ENCODE measurements around the gene EN2. TPM values are rescaled to one million over a fixed set of nuclear protein-coding genes. Genes with fewer than 3 reads are reported as not detected.
A peak's percentile ranks its signal among the peaks of the same experiment; 100 is the strongest.

The EN2 gene
- total and polyA plus RNA-seq, 7 experiments from 2014 or later: not detected

DNA sequence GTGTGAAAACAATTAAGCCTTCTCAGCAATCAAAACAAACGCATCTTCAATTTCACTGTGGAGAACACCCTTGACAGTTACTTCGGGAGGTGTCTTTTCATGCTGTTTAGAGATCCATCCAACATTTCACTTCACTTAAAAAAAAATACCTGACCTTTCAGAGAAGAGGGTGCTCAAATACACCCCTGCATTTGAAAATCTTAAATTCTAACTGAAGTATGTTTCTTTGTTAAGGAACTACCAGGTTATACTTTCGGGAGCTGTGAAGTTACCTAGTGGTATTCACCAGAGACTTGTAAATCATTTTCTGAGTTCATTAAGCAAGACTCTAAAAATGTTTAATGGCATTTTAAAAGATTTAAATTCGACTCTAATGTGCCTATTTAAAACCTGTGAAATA is 49.6 kb downstream of the EN2 start:
- no peak for DNase-seq
- CTCF ChIA-PET: no interaction called here
- Histone ChIP-seq H3K27ac (ENCODE audit: low read depth, low read length) (no peak overlapping the region), H3K9me3 (ENCODE audit: control insufficient read depth in 2 of 3, low read length in 3 of 3) (no peaks in the 10 kb centered on the region), H3K36me3 (ENCODE audit: control insufficient read depth in 2 of 3, insufficient read depth in 3 of 3, low read length in 3 of 3) (no peaks in the 10 kb centered on the region), H3K4me3 (ENCODE audit: low read length) (no peak overlapping the region), H3K4me1 (ENCODE audit: control insufficient read depth in 2 of 2, insufficient read depth in 2 of 2, low read length in 2 of 2) (peaks cover 0 to 7% of the 10 kb centered on the region in 2 donors), H3K27me3 (ENCODE audit: control insufficient read depth in 2 of 2, insufficient read depth in 2 of 2, low read length in 2 of 2) (peaks cover 15 to 28% of the 10 kb centered on the region in 2 donors)
- Mint-ChIP-seq H3K27ac (no peak overlapping the region), H3K4me3 (no peak overlapping the region), H3K36me3 (peaks cover 0 to 9% (median 4%) of the 10 kb centered on the region in 5 donors), H3K9me3 (peaks cover 0 to 28% (median 0%) of the 10 kb centered on the region in 11 donors), H3K4me1 (peaks cover 11 to 30% (median 18%) of the 10 kb centered on the region in 7 donors), H3K27me3 (peaks cover 90 to 96% (median 95%) of the 10 kb centered on the region in 5 donors)
- intact Hi-C loops (cut with micrococcal nuclease): no loop called here
- POLR2A ChIA-PET: no interaction called here
- ATAC-seq: no peak

DNA sequence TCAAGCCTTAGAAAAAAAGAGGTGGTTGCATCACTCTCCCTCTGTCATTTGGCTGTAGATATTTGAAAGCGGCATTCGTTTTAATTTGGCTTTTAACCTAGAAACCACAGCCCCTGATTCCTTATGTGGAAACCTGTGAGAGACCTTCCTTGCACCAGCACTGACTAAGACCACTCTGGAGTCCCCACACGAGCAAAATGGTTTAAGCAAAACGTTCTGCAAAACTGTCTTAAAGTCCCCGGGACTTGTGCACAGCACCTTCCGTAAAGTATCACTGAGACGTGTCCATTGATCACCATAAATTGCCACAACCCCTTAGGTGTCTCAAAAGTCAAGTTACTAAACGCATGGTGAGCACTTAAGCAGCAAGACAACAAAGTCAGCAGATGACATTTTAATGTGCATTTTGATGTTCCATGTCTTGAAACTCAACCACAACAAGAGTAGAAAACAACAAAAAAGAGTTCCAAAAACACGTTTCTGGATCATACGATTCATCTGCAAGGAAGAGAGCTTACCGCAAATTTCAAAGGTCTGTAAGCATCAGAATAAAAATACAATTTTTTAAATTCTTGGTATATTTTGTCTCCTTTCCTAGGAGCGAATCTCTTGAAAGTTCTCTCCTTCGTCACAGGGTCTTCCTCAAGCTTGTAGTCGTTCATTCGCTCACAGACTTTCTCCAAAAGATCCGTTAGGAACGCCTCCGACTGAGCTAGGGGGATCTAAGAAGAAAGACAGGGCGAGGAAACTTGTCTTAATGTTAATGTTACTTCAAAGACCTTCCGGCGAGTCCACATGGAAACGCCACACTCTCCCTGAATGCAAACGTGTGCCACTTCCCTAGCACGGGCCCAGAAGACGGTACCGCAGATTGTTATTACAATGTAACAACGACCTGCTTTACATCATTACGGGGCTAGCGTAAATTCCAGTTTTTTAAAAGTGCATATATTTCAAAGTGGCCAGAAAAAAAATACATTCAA is 50.7 kb downstream of the EN2 start:
- ChIA-PET CTCF (no interaction called here), POLR2A (no interaction called here)
- no peak overlapping the region for H3K4me3 ChIP-seq (ENCODE audit: low read length)
- no peaks in the 10 kb centered on the region for H3K9me3 ChIP-seq (ENCODE audit: control insufficient read depth in 2 of 3, low read length in 3 of 3)
- peaks cover 0 to 9% (median 4%) of the 10 kb centered on the region in 5 donors for H3K36me3 Mint-ChIP-seq
- peaks cover 0 to 28% (median 0%) of the 10 kb centered on the region in 11 donors for H3K9me3 Mint-ChIP-seq
- H3K27me3 Mint-ChIP-seq: peaks cover 90 to 93% (median 93%) of the 10 kb centered on the region in 5 donors
- peak overlapping the region in 7 of 10 donors; percentile 10 to 72 (median 54) for H3K4me3 Mint-ChIP-seq
- peaks cover 0 to 7% of the 10 kb centered on the region in 2 donors for H3K4me1 ChIP-seq (ENCODE audit: control insufficient read depth in 2 of 2, insufficient read depth in 2 of 2, low read length in 2 of 2)
- H3K27ac ChIP-seq (ENCODE audit: low read depth, low read length): no peak overlapping the region
- H3K36me3 ChIP-seq (ENCODE audit: control insufficient read depth in 2 of 3, insufficient read depth in 3 of 3, low read length in 3 of 3): no peaks in the 10 kb centered on the region
- H3K4me1 Mint-ChIP-seq: peaks cover 11 to 30% (median 18%) of the 10 kb centered on the region in 7 donors
- ATAC-seq: no peak
- H3K27ac Mint-ChIP-seq: peak overlapping the region in 3 of 9 donors; percentile 16 to 72 (median 18)
- H3K27me3 ChIP-seq (ENCODE audit: control insufficient read depth in 2 of 2, insufficient read depth in 2 of 2, low read length in 2 of 2): peaks cover 15 to 28% of the 10 kb centered on the region in 2 donors
- DNase-seq: no peak
- intact Hi-C loops (cut with micrococcal nuclease): loop anchor here in 1 of 2 donors (2.0 kb wide), 2 partner anchors 296 to 1494 kb away; no protein-coding TSS in a partner anchor

DNA sequence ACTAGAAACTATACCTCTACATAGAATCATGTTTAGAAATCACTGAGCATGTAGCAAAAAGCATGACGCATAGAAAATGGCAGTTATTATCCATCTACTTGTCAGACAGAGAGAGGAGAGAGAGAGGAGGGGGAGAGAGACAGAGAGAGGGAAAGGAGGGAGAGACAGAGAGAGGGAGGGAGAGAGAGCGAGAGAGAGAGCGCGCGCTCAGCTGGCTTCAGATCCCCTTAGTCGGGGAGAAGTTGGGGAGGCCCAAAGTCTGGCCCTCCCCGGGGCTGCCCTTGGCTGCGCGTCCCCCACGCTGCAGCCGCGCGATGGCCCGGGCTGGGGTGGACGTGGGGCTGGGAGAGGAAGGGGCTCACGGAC is 51.4 kb downstream of the EN2 start:
- Mint-ChIP-seq H3K27ac (peak overlapping the region in 2 of 9 donors; percentile 16 to 72), H3K4me1 (peaks cover 11 to 30% (median 18%) of the 10 kb centered on the region in 7 donors), H3K9me3 (peaks cover 0 to 28% (median 0%) of the 10 kb centered on the region in 11 donors), H3K27me3 (peaks cover 90 to 93% (median 93%) of the 10 kb centered on the region in 5 donors), H3K36me3 (peaks cover 0 to 9% (median 4%) of the 10 kb centered on the region in 5 donors), H3K4me3 (peak overlapping the region in 9 of 10 donors; percentile 10 to 73 (median 54))
- Histone ChIP-seq H3K9me3 (ENCODE audit: control insufficient read depth in 2 of 3, low read length in 3 of 3) (no peaks in the 10 kb centered on the region), H3K4me3 (ENCODE audit: low read length) (no peak overlapping the region), H3K27me3 (ENCODE audit: control insufficient read depth in 2 of 2, insufficient read depth in 2 of 2, low read length in 2 of 2) (peaks cover 15 to 28% of the 10 kb centered on the region in 2 donors), H3K27ac (ENCODE audit: low read depth, low read length) (no peak overlapping the region), H3K4me1 (ENCODE audit: control insufficient read depth in 2 of 2, insufficient read depth in 2 of 2, low read length in 2 of 2) (peaks cover 0 to 7% of the 10 kb centered on the region in 2 donors), H3K36me3 (ENCODE audit: control insufficient read depth in 2 of 3, insufficient read depth in 3 of 3, low read length in 3 of 3) (no peaks in the 10 kb centered on the region)
- no peak for ATAC-seq
- CTCF ChIA-PET: no interaction called here
- POLR2A ChIA-PET: no interaction called here
- no peak for DNase-seq
- intact Hi-C loops (cut with micrococcal nuclease): loop anchor here in 1 of 2 donors (2.0 kb wide), 2 partner anchors 295 to 1493 kb away; no protein-coding TSS in a partner anchor

DNA sequence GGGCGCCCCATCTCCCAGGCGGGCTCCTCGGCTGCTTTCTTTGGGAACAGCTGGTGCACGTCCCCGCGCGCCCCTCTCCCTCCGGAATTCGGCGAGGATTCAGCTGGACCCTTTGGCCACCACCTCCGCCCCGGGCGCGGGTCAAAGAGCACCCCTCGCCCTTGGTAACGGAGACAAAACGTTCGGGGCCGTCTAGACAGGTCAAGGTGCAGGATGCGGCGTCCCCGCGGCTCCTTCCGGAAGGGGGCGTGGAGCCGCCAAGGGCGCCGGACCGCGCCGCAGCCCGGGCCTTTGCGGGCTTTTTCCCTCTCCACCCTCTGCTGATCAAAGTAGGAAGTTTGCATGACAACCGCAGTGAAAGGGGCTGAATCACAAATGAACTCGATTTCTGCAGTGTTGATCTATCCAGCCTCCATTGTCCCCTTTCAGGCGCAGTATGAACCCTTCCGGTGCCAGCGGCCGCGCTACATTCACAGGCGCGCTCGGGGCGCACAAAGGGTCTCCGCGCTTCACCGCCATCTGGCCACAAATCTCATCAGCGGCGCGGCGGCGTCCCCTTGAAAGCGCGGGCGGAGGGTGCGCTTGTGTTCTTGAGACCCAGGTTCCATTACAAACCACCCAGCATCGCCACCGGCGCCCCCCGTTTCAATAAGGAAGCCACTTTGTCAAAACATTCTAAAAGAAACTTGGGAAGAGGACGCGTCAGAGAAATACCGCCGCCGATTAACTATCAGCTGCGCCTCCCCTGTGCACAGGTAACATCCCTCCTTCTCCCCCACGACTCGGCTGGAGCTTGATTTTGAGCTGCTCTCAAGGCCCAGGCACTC is 52.0 kb downstream of the EN2 start:
- Mint-ChIP-seq H3K4me3 (peak overlapping the region; percentile 20 to 72 (median 52)), H3K27me3 (peaks cover 87 to 90% (median 89%) of the 10 kb centered on the region in 5 donors), H3K4me1 (peaks cover 11 to 30% (median 18%) of the 10 kb centered on the region in 7 donors), H3K27ac (peak overlapping the region in 1 of 9 donors; percentile 70), H3K36me3 (peaks cover 0 to 9% (median 4%) of the 10 kb centered on the region in 5 donors), H3K9me3 (peaks cover 0 to 28% (median 0%) of the 10 kb centered on the region in 11 donors)
- CTCF ChIA-PET: no interaction called here
- intact Hi-C loops (cut with micrococcal nuclease): loop anchor here in 1 of 2 donors (1.0 to 2.0 kb wide), 5 partner anchors 23 to 1493 kb away; no protein-coding TSS in a partner anchor
- POLR2A ChIA-PET: no interaction called here
- no peaks in the 10 kb centered on the region for H3K9me3 ChIP-seq (ENCODE audit: control insufficient read depth in 2 of 3, low read length in 3 of 3)
- peaks cover 15 to 28% of the 10 kb centered on the region in 2 donors for H3K27me3 ChIP-seq (ENCODE audit: control insufficient read depth in 2 of 2, insufficient read depth in 2 of 2, low read length in 2 of 2)
- DNase-seq: no peak
- H3K36me3 ChIP-seq (ENCODE audit: control insufficient read depth in 2 of 3, insufficient read depth in 3 of 3, low read length in 3 of 3): no peaks in the 10 kb centered on the region
- no peak for ATAC-seq
- no peak overlapping the region for H3K4me3 ChIP-seq (ENCODE audit: low read length)
- H3K27ac ChIP-seq (ENCODE audit: low read depth, low read length): no peak overlapping the region
- H3K4me1 ChIP-seq (ENCODE audit: control insufficient read depth in 2 of 2, insufficient read depth in 2 of 2, low read length in 2 of 2): peaks cover 0 to 7% of the 10 kb centered on the region in 2 donors

DNA sequence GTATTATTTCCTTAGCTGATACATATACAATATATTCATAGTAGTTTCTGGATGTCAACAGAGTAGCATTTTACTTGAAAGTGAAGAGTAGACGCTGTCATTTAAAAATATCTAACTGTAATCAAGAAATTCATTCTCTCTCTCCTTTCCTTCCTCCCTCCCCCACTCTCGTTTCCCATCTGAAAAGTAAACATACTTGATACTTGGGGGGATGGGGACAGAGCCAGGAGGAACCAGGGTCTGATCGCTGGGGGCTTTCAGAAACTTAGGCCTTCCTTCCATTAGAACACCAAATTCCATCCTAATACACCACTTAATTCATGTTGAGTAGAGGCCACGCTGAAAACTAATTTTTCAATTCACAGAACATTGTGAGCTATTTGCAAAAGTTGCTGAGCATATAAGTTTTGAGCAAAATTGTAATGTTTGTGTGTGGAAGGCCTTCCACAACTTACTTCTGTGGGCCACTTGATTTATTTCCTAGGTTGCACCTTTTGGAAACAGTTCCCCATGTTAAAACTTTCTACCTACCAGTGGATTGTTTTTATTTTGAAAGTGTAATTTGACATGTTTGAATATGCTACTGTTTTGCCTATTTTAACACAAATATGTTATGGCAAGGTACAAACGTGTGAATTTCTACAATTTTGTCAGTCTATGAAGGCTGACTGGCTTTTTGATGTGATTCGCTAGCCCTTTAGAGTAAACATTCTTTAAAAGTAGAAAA is 53.2 kb downstream of the EN2 start:
- CTCF ChIA-PET: no interaction called here
- H3K4me1 ChIP-seq (ENCODE audit: control insufficient read depth in 2 of 2, insufficient read depth in 2 of 2, low read length in 2 of 2): peaks cover 0 to 7% of the 10 kb centered on the region in 2 donors
- no peak overlapping the region for H3K4me3 Mint-ChIP-seq
- H3K27ac Mint-ChIP-seq: peak overlapping the region in 1 of 9 donors; percentile 55
- peaks cover 9 to 19% of the 10 kb centered on the region in 2 donors for H3K27me3 ChIP-seq (ENCODE audit: control insufficient read depth in 2 of 2, insufficient read depth in 2 of 2, low read length in 2 of 2)
- H3K9me3 ChIP-seq (ENCODE audit: control insufficient read depth in 2 of 3, low read length in 3 of 3): no peaks in the 10 kb centered on the region
- DNase-seq: no peak
- H3K36me3 ChIP-seq (ENCODE audit: control insufficient read depth in 2 of 3, insufficient read depth in 3 of 3, low read length in 3 of 3): no peaks in the 10 kb centered on the region
- POLR2A ChIA-PET: no interaction called here
- H3K4me1 Mint-ChIP-seq: peaks cover 11 to 28% (median 16%) of the 10 kb centered on the region in 7 donors
- intact Hi-C loops (cut with micrococcal nuclease): loop anchor here in 1 of 2 donors (1.0 to 2.0 kb wide), 3 partner anchors 22 to 57 kb away; no protein-coding TSS in a partner anchor
- peaks cover 77 to 88% (median 86%) of the 10 kb centered on the region in 5 donors for H3K27me3 Mint-ChIP-seq
- peaks cover 0 to 23% (median 0%) of the 10 kb centered on the region in 11 donors for H3K9me3 Mint-ChIP-seq
- H3K27ac ChIP-seq (ENCODE audit: low read depth, low read length): no peak overlapping the region
- no peak for ATAC-seq
- H3K36me3 Mint-ChIP-seq: peaks cover 0 to 9% (median 4%) of the 10 kb centered on the region in 5 donors
- no peak overlapping the region for H3K4me3 ChIP-seq (ENCODE audit: low read length)

DNA sequence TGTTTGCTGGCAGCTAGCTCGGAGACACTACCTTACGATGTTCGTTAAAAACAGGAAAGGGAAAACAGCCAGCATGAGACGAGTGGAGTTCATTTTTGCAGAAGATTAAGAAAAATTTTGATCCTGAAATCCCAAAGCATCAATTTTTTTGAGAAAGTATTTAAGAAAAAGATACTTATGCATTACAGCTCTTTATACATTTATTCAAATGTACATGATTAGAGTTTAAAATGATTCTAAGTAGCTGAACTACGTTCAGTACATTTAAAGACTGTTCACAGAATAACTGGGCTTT is 53.7 kb downstream of the EN2 start:
- no peak for ATAC-seq
- peaks cover 0 to 5% of the 10 kb centered on the region in 2 donors for H3K4me1 ChIP-seq (ENCODE audit: control insufficient read depth in 2 of 2, insufficient read depth in 2 of 2, low read length in 2 of 2)
- no peak overlapping the region for H3K4me3 ChIP-seq (ENCODE audit: low read length)
- H3K36me3 ChIP-seq (ENCODE audit: control insufficient read depth in 2 of 3, insufficient read depth in 3 of 3, low read length in 3 of 3): no peaks in the 10 kb centered on the region
- intact Hi-C loops (cut with micrococcal nuclease): loop anchor here in 1 of 2 donors (2.0 kb wide), 2 partner anchors 21 to 43 kb away; no protein-coding TSS in a partner anchor
- H3K9me3 Mint-ChIP-seq: peaks cover 0 to 22% (median 0%) of the 10 kb centered on the region in 11 donors
- peaks cover 0 to 9% (median 4%) of the 10 kb centered on the region in 5 donors for H3K36me3 Mint-ChIP-seq
- H3K4me1 Mint-ChIP-seq: peaks cover 11 to 25% (median 14%) of the 10 kb centered on the region in 7 donors
- H3K4me3 Mint-ChIP-seq: no peak overlapping the region
- H3K9me3 ChIP-seq (ENCODE audit: control insufficient read depth in 2 of 3, low read length in 3 of 3): no peaks in the 10 kb centered on the region
- no peak overlapping the region for H3K27ac ChIP-seq (ENCODE audit: low read depth, low read length)
- no peak overlapping the region for H3K27ac Mint-ChIP-seq
- POLR2A ChIA-PET: no interaction called here
- CTCF ChIA-PET: no interaction called here
- no peak for DNase-seq
- peaks cover 6 to 14% of the 10 kb centered on the region in 2 donors for H3K27me3 ChIP-seq (ENCODE audit: control insufficient read depth in 2 of 2, insufficient read depth in 2 of 2, low read length in 2 of 2)
- peaks cover 72 to 83% (median 82%) of the 10 kb centered on the region in 5 donors for H3K27me3 Mint-ChIP-seq

Measured in naive thymus-derived CD4-positive, alpha-beta T cell (primary cell).